GM18907 (cell line): ENCODE measurements around the gene KPNB1.

ENCODE experiments used
- ATAC-seq: cut with Tn5 transposase; IDR thresholded peaks from one replicate; pipeline ENCODE4 v1.9.1; 2021; ENCODE audit warnings: mild to moderate bottlenecking, moderate library complexity; ENCODE audit not compliant: unreplicated experiment

Gene KPNB1

GRCh38 chr17:47636273-47637030, 13.3 kb upstream of the KPNB1 start:
- ATAC-seq, result no peak

- no peak for ATAC-seq
These were observed 10.8 kb upstream of the KPNB1 start for GRCh38 chr17:47638903-47639302.

- no peak for ATAC-seq
These were observed 9.6 kb upstream of the KPNB1 start for GRCh38 chr17:47640076-47640475.

GRCh38 chr17:47641202-47641601, 8.5 kb upstream of the KPNB1 start:
- ATAC-seq, result no peak

- ATAC-seq, result no peak
These were observed 6.6 kb upstream of the KPNB1 start for GRCh38 chr17:47643116-47643515.

- no peak for ATAC-seq
These were observed 5.4 kb upstream of the KPNB1 start for GRCh38 chr17:47644324-47644723.

GRCh38 chr17:47649972-47650524, 329 bp downstream of the KPNB1 start:
- peak; percentile 8 for ATAC-seq

- ATAC-seq, result peak; percentile 58
These were observed 1.1 kb downstream of the KPNB1 start for GRCh38 chr17:47650525-47651522.

GRCh38 chr17:47651704-47652103, 2.0 kb downstream of the KPNB1 start:
- ATAC-seq, result no peak

- ATAC-seq, result no peak
These were observed 2.9 kb downstream of the KPNB1 start for GRCh38 chr17:47652570-47652969.

GRCh38 chr17:47653442-47653841, 3.7 kb downstream of the KPNB1 start:
- ATAC-seq, result no peak

GRCh38 chr17:47654991-47655390, 5.3 kb downstream of the KPNB1 start:
- ATAC-seq, result no peak

GRCh38 chr17:47660064-47660492, 10.4 kb downstream of the KPNB1 start:
- ATAC-seq, result peak; percentile 53

GRCh38 chr17:47663912-47664623, 14.3 kb downstream of the KPNB1 start:
- peak; percentile 52 for ATAC-seq

- no peak for ATAC-seq
These were observed 14.9 kb downstream of the KPNB1 start for GRCh38 chr17:47664624-47664941.

- no peak for ATAC-seq
These were observed 15.9 kb downstream of the KPNB1 start for GRCh38 chr17:47665655-47666054.

- ATAC-seq, result no peak
These were observed 19.4 kb downstream of the KPNB1 start for GRCh38 chr17:47669081-47669480.

GRCh38 chr17:47670064-47670463, 20.3 kb downstream of the KPNB1 start:
- no peak for ATAC-seq

- no peak for ATAC-seq
These were observed 24.8 kb downstream of the KPNB1 start for GRCh38 chr17:47674499-47674898.

GRCh38 chr17:47675380-47676198, 25.9 kb downstream of the KPNB1 start:
- no peak for ATAC-seq
